HG03135 (cell line): ENCODE results near the gene ROR2.

Experiments used
- ATAC-seq: cut with Tn5 transposase; IDR thresholded peaks from one replicate; pipeline ENCODE4 v1.9.1; 2021; ENCODE audit warnings: mild to moderate bottlenecking, moderate library complexity; ENCODE audit not compliant: unreplicated experiment

The ROR2 gene

GRCh38 chr9:91755761-91756509 lies 194.1 kb downstream of the ROR2 start:
- no peak for ATAC-seq

DNA sequence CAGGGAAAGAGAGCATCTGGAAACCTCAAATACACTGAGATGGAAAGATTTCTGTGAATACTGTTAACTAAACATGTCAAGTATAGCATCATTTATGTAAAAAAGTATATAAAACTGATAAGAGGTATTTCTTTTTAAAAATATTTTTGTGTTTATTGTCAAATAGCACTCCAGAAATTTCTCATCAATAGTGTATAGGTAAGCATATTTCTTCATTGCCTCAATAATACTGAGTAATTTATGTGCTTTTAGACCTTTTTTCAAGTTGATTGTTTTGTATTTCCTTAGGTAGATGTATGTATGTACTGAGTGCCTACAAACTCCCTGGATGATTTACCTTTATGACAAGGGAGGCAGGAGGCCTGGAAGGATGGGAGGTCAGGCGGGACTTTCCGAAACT lies 196.3 kb downstream of the ROR2 start:
- no peak for ATAC-seq

GRCh38 chr9:91751922-91752321 lies 198.1 kb downstream of the ROR2 start:
- no peak for ATAC-seq

GRCh38 chr9:91750343-91750742 lies 199.7 kb downstream of the ROR2 start:
- no peak for ATAC-seq

DNA sequence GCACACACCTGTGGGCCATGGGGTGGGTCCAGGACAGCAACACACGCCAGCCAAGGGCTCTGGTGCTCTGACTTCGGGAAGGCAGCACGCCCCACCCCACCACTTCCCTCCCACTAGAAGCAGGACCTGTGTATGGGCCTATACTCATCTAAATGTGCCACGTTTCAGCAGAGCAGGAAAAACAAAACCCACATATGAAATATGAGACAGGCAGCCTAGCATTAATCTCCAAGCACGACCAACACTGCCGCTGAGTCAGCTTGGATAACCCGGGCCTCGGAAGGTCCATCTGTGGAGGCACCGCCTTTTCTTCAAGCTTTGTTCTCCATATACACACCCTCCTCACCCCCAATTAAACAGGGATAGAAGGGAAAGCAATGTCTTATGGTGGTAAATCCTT lies 203.1 kb downstream of the ROR2 start:
- ATAC-seq = no peak

DNA sequence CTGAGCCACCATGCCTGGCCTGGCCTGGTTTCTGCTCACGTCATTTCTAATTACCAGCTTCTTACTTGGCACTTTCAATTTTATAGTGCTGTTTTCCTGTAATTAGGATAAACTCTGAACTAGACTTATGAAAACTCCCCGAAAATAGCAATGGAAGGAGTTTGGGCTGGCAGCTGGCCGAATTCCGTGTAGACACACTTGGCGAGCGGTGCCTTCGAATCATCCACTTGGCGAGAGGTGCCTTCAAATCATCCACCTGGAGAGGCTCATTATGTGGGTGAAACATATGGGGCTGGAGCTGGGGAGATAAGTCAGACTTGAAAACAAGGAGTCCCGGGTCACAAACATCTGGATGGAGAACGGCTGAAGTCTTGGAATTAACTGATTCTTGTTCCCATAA lies 203.7 kb downstream of the ROR2 start:
- no peak for ATAC-seq

GRCh38 chr9:91744114-91744513 lies 205.9 kb downstream of the ROR2 start:
- no peak for ATAC-seq

DNA sequence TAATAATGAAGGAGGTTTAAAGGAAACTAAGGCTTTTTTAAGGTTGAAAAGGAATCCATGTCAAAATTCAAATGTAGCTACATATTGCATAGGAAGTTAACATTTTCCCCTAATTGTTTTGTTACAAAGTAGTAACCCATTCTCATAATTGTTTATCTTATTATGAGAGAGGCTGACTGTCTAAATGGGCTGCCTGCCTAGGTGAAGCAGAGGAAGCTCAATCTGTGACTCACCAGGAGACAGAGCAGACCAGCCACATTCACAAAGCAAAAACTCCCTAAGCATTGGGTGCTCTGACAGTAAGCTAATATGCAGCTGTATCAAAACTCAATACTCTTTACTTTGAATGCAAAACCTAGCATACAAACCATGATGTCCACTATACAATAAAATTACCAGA lies 208.5 kb downstream of the ROR2 start:
- ATAC-seq = no peak

DNA sequence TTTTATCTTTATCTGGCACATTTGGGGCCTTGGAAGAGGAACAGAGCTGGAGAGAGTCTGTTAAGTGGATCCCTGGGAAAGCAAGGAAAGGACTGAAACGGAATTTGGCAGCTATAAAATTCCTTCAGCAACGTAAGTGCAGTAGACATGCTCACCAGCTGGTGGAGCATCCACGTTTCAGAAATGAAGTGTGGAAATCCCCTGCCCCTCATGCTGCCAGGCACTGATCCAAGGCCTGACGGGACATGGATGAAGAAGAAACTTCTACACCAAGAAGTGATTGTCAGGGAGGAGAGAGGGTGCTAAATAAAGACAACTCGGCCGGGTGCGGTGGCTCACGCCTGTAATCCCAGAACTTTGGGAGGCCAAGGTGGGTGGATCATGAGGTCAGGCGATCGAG lies 209.3 kb downstream of the ROR2 start:
- no peak for ATAC-seq

DNA sequence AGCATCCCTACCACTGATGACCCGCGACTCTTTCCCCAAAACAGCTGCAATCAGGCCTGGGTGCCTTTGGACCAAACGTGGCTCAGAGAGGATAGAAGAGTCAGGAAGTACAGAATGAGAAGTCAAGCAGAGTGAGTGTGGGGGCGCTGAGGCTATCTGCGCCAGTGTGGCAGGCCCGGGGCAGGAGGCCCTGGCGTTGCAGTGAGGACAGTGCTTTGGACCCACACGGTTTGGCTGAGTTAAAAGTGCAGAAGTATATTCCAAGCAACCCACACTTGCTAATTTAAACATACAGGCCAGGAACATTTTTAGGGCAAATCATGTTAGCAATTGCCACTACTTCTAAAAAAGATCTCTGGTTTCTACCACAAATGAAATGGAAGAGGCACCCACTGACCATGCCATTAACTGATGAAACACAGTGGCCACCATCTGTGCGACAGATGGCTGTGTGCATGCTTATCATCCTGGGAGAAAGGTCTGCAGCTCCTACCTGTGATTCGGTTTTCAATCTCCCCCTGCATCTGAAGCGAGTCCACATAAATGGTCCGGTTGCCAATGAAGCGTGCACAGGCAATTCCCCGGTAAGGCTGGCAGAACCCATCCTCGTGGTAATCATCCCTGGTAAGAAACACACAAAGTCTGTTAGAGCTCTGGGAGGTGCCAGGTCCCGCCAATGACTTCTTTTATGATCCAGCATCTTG lies 213.0 kb downstream of the ROR2 start:
- no peak for ATAC-seq

DNA sequence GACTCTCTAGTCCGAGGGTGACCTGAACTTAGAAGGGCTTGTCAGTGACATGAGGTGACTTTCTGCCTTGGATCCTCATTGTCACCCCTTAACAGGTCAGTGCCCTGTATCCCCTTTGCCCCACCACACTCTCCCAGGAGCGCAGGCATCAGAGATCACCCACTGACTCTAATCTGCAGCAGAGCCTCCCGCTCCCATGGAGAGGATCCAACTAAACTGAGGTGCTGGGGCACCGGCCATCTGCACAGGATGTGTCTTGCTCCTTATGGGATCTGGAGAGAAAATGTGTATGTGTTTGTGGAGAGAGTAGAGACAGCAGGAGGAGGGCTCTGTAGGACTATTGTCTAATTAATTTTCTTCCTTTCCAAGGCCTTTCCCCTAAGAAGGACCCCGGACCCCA lies 213.7 kb downstream of the ROR2 start:
- ATAC-seq = no peak

DNA sequence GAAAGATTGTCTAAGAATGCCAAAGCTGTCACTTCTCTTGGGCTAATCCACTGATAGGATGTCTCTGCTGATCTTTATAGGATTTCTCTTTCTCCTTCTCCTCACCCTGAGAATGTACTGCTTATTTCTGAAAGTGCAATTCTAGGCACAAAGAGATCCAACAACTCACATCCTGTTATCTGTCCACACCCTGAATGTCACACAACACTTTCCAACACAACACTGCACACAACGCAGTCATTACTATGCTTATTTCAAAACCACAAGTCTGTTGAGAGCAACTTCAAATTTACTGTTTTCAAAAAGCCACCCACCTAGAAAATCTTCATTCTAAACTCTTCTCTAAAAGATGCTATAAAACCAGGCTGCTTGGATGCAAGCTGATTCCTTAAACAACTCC lies 215.0 kb downstream of the ROR2 start:
- no peak for ATAC-seq

DNA sequence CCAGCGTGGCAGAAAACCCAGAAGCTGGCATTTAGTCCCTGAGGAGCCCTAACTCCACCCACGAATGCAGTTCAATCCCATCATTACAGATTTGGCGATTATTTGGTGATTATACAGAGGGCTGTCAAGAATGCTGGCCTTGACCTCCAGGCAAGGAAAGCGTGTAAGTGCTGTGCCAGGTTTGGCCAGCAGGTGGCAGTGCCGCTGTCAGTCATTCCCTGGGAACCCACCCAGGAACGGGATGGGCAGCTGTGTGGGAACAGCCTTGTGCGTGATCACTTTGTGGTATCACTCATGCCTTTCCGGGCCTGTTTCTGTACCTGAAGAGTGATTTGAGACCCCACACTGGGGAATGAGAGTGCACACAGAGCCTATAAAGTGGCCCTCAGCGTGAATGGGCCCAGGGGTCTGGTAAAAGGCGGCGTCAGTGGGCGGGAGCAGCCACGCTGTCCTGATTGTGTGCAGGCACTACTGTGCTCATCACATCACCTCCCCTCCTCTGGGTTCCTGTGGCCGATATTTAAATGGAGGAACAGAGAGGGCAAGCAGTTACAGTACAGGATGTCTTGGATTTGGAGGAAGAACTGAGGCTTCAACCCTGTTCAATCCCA lies 215.6 kb downstream of the ROR2 start:
- ATAC-seq = no peak

GRCh38 chr9:91733006-91733624 lies 216.9 kb downstream of the ROR2 start:
- ATAC-seq = no peak

- no peak for ATAC-seq
Measured at GRCh38 chr9:91732187-91733005, 217.6 kb downstream of the ROR2 start.

GRCh38 chr9:91730806-91731205 lies 219.2 kb downstream of the ROR2 start:
- no peak for ATAC-seq

- ATAC-seq = no peak
Measured at GRCh38 chr9:91729558-91729842, 220.5 kb downstream of the ROR2 start.

DNA sequence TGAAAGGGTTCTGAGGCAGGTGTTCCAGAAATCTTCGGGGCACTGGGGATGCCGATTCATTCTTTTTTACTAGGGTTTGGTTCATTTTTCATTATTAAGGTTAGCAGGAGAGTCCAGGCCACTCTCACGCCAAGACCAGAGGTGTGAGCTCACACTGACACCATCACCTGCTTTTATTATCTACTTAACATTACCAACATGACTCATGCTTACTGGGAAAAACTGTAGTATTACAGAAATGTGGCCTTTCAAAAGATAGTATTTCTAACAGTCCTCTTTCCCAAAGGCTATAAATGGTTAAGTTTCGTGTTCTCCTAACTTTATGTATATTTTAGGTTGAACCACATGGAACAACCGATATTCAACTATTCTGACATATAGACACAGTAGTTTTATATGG lies 222.1 kb downstream of the ROR2 start:
- ATAC-seq = no peak

DNA sequence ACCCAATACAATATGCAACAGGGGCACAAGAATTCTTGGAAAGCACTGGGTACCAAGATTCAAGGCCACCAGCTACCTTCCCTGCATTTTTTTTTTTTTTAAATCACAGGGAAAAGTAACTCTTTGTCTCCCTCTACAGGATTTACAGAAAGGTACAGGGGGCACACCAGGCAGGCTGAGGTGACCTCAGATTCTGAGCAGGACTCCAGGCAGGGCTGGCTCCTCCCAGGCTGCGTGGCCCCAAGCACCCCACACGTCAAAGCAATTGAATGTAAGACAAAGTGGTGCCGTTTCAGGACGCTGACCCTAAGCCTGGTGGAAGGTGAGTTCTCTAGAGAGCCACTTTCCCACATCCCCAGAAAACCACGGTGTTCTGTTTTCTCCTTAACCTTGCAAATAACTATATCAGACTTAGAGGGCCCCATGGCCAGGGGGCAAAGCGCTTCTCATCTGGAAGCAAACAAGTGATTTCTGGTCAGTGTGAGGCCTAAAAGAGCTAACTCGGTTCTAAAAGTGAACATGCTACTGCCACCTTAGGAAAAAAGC lies 222.6 kb downstream of the ROR2 start:
- ATAC-seq = no peak

DNA sequence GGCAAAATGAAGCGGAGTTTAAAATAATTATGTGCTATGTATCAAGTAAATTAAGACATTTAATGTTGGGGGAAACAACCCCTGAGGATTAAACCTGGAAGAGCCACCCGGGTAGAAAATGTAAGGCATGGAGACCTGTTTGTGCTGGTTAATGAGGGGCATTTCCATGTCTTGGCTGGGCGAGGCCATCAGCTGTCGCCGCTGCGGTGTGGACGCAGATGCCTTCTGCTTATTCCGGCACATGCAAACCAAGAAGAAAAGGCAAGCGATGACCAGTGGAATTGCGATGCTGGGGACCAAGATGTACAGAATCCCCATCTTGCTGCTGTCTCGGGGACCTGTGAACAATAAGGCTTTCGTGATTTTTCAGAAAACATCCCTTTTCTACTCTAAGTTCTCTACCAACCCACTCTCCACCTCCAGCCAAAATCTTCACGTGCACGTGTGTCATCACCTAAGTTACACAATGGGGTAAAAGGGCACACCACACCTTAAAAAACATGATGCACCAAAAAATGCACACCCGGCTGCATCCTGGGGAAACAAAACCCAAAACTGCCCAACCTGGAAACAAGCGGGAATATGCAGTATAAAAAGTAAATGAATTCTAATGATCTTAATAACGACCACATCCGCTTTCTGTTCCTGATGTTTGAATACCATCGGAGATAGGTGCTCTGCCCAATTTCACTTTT lies 223.5 kb downstream of the ROR2 start:
- no peak for ATAC-seq
